GM19328 (cell line): ENCODE measurements around the gene SRSF8.

Experiments used
- ATAC-seq: cut with Tn5 transposase; IDR thresholded peaks from one replicate; pipeline ENCODE4 v1.9.1; 2021; ENCODE audit warnings: mild to moderate bottlenecking, moderate library complexity; ENCODE audit not compliant: unreplicated experiment

Gene SRSF8

GRCh38 chr11:95067841-95068219, 1.1 kb downstream of the SRSF8 start:
- no peak for ATAC-seq

GRCh38 chr11:95068549-95068948, 1.8 kb downstream of the SRSF8 start:
- peak; percentile 59 for ATAC-seq

DNA sequence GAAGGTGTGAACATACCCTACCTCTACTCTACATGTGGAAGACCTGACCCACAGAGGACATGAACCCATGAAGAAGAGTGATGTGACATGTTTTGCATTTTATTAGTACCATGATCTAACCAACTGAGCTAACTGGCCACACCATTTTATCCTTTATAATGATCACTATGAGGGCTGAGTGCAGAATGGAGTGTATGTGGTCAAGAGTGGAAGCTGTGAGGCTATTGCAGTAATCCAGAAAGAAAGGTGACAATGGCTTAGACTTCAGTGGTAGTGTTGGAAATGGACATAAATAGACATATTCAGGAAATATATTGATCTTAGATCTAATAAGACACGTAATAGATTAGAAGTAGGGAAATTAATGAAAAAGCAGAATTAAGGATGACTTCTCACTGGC, 3.8 kb downstream of the SRSF8 start:
- ATAC-seq = no peak

GRCh38 chr11:95072948-95073347, 6.2 kb downstream of the SRSF8 start:
- ATAC-seq = no peak

GRCh38 chr11:95074792-95075563, 8.3 kb downstream of the SRSF8 start:
- no peak for ATAC-seq

- no peak for ATAC-seq
These were observed 9.7 kb downstream of the SRSF8 start for GRCh38 chr11:95076416-95076815.

GRCh38 chr11:95076981-95077380, 10.3 kb downstream of the SRSF8 start:
- ATAC-seq = no peak

- no peak for ATAC-seq
These were observed 11.8 kb downstream of the SRSF8 start for GRCh38 chr11:95078526-95078925.

DNA sequence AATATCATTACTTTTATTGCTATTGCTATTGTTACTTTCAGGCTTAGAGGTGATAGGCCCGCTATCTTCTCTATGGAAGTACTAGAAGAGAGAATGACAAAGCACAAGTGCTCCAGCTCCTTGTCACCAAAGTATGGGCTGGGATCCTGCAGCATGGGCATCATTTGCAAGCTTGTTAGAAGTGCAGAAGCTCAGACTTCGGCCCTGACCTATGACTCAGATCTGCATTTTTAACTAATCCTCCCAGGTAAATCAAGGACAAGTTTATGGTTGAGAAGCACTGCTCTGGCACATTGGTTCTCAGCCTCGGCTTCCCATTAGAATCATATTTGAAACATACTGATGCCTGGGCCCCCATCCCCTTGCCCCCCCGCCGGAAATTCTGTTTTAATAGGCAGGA, 14.3 kb downstream of the SRSF8 start:
- no peak for ATAC-seq

DNA sequence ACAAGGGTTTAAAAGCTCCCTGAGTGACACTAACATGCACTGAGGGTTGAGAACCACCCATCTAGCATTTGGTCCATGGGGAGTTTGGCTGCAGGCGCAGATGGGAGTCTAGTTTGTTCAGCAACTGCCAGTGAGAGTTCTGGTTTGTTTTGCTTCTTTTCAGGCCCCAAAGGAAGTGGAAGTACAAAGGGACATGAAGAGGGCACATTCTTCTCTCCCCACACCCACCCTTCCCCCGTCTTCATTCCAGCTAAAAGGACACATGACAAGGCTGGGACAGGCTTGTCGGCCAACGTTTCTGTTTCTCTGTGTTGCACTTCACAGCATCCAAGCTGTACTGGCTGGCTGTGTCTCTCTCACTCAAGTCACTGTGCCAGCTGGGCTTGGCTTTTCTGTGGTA, 14.7 kb downstream of the SRSF8 start:
- no peak for ATAC-seq

GRCh38 chr11:95082576-95083001, 15.9 kb downstream of the SRSF8 start:
- ATAC-seq = no peak

GRCh38 chr11:95084509-95084908, 17.8 kb downstream of the SRSF8 start:
- peak; percentile 36 for ATAC-seq

DNA sequence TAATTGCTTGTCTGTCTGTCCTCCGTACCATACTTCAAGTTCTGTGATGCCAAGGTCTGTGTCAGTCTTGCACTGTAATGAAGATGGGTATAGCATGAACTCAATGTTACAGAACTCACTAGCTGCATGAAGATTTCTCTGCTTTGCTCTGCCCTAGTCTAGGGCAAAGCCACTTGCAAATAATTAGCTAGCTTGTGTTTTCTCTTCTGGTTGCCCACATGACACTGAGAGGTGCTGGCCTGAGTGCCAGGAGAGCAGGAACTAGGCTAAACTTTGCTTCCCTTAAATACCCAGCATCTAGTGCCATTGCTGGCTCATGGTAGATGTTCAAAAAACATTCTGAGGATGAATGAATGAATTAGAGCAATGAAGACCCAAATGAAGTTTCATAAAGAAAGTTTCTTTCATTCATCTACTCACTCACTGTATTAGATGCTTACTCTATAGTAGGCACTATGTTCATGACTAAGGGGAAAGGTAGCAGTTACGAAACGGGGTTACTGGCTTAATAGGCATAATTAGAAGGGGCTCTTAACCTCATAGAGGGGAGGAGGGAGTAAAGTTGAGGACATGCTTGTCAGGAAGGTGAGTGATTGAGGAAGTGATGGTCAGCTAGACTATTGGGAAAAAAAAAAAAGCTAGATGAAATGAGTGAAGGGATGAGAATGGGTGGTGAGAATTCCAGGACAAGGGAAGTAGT, 18.5 kb downstream of the SRSF8 start:
- no peak for ATAC-seq

GRCh38 chr11:95086151-95086550, 19.4 kb downstream of the SRSF8 start:
- ATAC-seq = no peak

- ATAC-seq = no peak
These were observed 20.3 kb downstream of the SRSF8 start for GRCh38 chr11:95086836-95087570.

- peak; percentile 46 for ATAC-seq
These were observed 22.4 kb downstream of the SRSF8 start for GRCh38 chr11:95088946-95089619.

- ATAC-seq = peak; percentile 91
These were observed 23.2 kb downstream of the SRSF8 start, which contains the start of gene ENDOD1 for GRCh38 chr11:95089620-95090542. TSS of gene ENDOD1 (plus strand) at chr11:95089846. CDS start at chr11:95089928, 82 bp downstream.

DNA sequence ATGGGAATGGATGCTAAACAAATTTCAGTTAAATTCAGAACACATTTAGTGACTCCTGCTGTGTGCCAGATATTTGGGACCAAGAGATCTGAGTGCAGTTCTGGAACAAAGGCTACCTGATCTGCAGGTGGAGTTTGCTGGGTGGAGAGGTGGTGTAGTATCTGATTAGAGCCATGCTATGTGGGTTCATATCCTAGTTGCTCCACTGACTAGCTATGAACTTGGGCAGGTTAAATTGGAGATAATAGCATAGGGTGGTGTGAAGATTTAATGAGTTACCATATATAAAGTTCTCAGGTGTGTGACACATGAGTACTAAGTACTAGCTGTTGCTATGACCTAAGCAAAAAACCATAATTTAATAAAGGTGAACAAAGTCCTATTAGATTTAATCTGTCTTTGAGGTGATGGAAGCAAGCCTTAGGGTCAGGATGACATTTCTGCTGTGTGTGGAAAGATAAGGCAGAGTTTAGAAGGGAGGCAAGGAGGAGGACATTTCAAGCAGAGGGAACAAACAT, 25.0 kb downstream of the SRSF8 start:
- ATAC-seq = no peak

- no peak for ATAC-seq
These were observed 26.0 kb downstream of the SRSF8 start for GRCh38 chr11:95092549-95093324.
